ENCODE data around the gene CKM. TPM values are rescaled to one million over a fixed set of nuclear protein-coding genes. Genes with fewer than 3 reads are reported as not detected.

The CKM gene
- total and polyA plus RNA-seq, 10 of the 15 experiments (the other 5 are each of a cell fraction or from before 2014, with no cell fraction given): 0.08 to 0.14 (median 0.13) TPM; not detected in 5

DNA sequence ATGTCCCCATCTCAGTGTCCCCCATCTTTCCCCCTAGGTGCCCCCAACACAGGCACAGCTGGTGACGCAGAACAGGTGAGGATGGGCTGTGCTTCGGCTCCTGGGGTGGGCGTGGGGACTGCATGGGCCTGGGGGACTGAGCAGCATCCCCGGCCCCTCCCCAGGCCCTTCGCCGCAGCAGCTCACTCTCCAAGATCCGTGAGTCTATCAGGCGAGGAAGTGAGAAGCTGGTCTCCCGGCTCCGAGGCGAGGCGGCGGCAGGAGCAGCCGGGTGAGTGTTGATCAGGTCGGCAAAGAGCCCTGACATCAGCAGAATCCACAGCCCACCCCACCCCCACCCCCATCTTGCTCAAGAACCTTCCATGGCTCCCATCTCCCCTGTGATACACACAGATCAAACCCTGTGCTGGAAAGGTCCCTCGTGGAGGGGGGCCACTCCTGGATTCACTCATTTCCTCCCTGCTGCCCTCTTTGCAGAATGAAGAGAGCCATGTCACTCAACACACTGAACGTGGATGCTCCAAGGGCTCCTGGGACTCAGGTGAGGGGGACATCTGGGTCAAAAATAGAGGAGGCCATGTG is 27.9 kb upstream of the CKM start:
- no peak for FAIRE-seq
- POLR2A ChIA-PET: no interaction called here
- BruUV-seq (replicated peaks): no TSS peak
- Histone ChIP-seq H3K9ac (ENCODE audit: control insufficient read depth, insufficient read depth, low read length) (no peak overlapping the region), H3K27me3 (replicated peaks in 1 of 2; ENCODE audit: control insufficient read depth in 2 of 2, insufficient read depth in 2 of 2, low read length in 1 of 2) (no peaks in the 10 kb centered on the region), H3K27ac (ENCODE audit: control insufficient read depth, insufficient read depth) (no peak overlapping the region), H3K4me1 (ENCODE audit: control insufficient read depth, insufficient read depth, low read length) (no peaks in the 10 kb centered on the region), H2AFZ (ENCODE audit: control insufficient read depth, low read depth, low read length) (no peak overlapping the region), H3K79me2 (ENCODE audit: control insufficient read depth, insufficient read depth, low read length) (no peaks in the 10 kb centered on the region), H3K4me2 (ENCODE audit: control insufficient read depth, insufficient read depth) (no peak overlapping the region), H3K36me3 (ENCODE audit: control insufficient read depth in 2 of 2, insufficient read depth in 2 of 2, low read length in 1 of 2) (peaks cover 3 to 4% of the 10 kb centered on the region in 2 experiments), H3K9me3 (replicated peaks; ENCODE audit: control insufficient read depth, insufficient read depth, low read length) (no peaks in the 10 kb centered on the region), H4K20me1 (ENCODE audit: control insufficient read depth, insufficient read depth) (no peaks in the 10 kb centered on the region), H3K4me3 (no peak overlapping the region)
- intact Hi-C loops (cut with micrococcal nuclease; ENCODE audit: unreplicated experiment): no loop called here
- RAD21 ChIA-PET (ENCODE audit: unreplicated experiment): no interaction called here
- CTCF ChIA-PET: no interaction called here
- ATAC-seq: no peak
- TF ChIP-seq, protein P1, sequence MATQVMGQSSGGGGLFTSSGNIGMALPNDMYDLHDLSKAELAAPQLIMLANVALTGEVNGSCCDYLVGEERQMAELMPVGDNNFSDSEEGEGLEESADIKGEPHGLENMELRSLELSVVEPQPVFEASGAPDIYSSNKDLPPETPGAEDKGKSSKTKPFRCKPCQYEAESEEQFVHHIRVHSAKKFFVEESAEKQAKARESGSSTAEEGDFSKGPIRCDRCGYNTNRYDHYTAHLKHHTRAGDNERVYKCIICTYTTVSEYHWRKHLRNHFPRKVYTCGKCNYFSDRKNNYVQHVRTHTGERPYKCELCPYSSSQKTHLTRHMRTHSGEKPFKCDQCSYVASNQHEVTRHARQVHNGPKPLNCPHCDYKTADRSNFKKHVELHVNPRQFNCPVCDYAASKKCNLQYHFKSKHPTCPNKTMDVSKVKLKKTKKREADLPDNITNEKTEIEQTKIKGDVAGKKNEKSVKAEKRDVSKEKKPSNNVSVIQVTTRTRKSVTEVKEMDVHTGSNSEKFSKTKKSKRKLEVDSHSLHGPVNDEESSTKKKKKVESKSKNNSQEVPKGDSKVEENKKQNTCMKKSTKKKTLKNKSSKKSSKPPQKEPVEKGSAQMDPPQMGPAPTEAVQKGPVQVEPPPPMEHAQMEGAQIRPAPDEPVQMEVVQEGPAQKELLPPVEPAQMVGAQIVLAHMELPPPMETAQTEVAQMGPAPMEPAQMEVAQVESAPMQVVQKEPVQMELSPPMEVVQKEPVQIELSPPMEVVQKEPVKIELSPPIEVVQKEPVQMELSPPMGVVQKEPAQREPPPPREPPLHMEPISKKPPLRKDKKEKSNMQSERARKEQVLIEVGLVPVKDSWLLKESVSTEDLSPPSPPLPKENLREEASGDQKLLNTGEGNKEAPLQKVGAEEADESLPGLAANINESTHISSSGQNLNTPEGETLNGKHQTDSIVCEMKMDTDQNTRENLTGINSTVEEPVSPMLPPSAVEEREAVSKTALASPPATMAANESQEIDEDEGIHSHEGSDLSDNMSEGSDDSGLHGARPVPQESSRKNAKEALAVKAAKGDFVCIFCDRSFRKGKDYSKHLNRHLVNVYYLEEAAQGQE (IDR thresholded peaks at IDR 0.05; ENCODE audit: low read depth, low read length): no peak
- TF ChIP-seq PAX8 (IDR thresholded peaks at IDR 0.05) (no peak), PKNOX1 (IDR thresholded peaks at IDR 0.05) (no peak), TARDBP (IDR thresholded peaks at IDR 0.05; ENCODE audit: borderline replicate concordance) (no peak), IKZF1 (conservative IDR thresholded peaks at IDR 0.05) (no peak), HDAC6 (IDR thresholded peaks at IDR 0.05; ENCODE audit: unreplicated experiment) (no peak), IKZF2 (IDR thresholded peaks at IDR 0.05) (no peak), CBX3 (IDR thresholded peaks at IDR 0.05; ENCODE audit: borderline replicate concordance, low read depth) (no peak), USF2 (IDR thresholded peaks at IDR 0.05; ENCODE audit: borderline replicate concordance, low read depth, low read length) (no peak)
- TF ChIP-seq, protein P2, sequence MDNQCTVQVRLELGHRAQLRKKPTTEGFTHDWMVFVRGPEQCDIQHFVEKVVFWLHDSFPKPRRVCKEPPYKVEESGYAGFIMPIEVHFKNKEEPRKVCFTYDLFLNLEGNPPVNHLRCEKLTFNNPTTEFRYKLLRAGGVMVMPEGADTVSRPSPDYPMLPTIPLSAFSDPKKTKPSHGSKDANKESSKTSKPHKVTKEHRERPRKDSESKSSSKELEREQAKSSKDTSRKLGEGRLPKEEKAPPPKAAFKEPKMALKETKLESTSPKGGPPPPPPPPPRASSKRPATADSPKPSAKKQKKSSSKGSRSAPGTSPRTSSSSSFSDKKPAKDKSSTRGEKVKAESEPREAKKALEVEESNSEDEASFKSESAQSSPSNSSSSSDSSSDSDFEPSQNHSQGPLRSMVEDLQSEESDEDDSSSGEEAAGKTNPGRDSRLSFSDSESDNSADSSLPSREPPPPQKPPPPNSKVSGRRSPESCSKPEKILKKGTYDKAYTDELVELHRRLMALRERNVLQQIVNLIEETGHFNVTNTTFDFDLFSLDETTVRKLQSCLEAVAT (IDR thresholded peaks at IDR 0.05): no peak
- WGBS (ENCODE audit: insufficient coverage, insufficient replicate concordance, low lambda C conversion rate, missing lambda C conversion rate): 80% methylated on average over 16 of the region's 17 CpGs
- no peak for DNase-seq (ENCODE audit: low read depth, low spot score)
- SMC1A ChIA-PET (ENCODE audit: uncharacterized antibody, unreplicated experiment): no interaction called here
- in situ Hi-C loops (cut with MboI): no loop called here
